Activated T-cell treated with anti-CD3 and anti-CD28 coated beads, Interleukin-2, amount 50 U/mL, for 1 hour (primary cell): ENCODE measurements around the gene PRELID3B.
"Not testable (repeated sequence)": the region's sequence is repeated elsewhere in the genome, so short reads cannot be mapped to it uniquely, and the experiment has no call there.

Experiments used
- DNase-seq: peaks from one replicate; pipeline ENCODE4 v3.0.0-alpha.2; 2020

PRELID3B gene

GRCh38 chr20:59047938-59048680, 5.5 kb upstream of the PRELID3B start:
- DNase-seq, result no peak

- no peak for DNase-seq
These were observed 4.3 kb upstream of the PRELID3B start for GRCh38 chr20:59046862-59047261.

- no peak for DNase-seq
These were observed 2.2 kb upstream of the PRELID3B start for GRCh38 chr20:59044796-59045195.

GRCh38 chr20:59044295-59044694, 1.7 kb upstream of the PRELID3B start:
- no peak for DNase-seq

GRCh38 chr20:59043698-59044097, 1.1 kb upstream of the PRELID3B start:
- DNase-seq, result no peak

GRCh38 chr20:59042796-59043631, 428 bp upstream of the PRELID3B start:
- peak; percentile 95 for DNase-seq

GRCh38 chr20:59041487-59041886, 1.1 kb downstream of the PRELID3B start:
- DNase-seq, result not testable (repeated sequence)

- DNase-seq, result no peak
These were observed 1.9 kb downstream of the PRELID3B start for GRCh38 chr20:59040667-59041066.

- DNase-seq, result no peak
These were observed 3.4 kb downstream of the PRELID3B start for GRCh38 chr20:59039233-59039632.

- DNase-seq, result no peak
These were observed 5.2 kb downstream of the PRELID3B start for GRCh38 chr20:59037386-59037785.

GRCh38 chr20:59035381-59035780, 7.2 kb downstream of the PRELID3B start:
- DNase-seq, result no peak

GRCh38 chr20:59033616-59034165, 8.9 kb downstream of the PRELID3B start:
- DNase-seq, result no peak

- DNase-seq, result no peak
These were observed 9.5 kb downstream of the PRELID3B start for GRCh38 chr20:59033093-59033492.

GRCh38 chr20:59032713-59033059, 9.9 kb downstream of the PRELID3B start:
- no peak for DNase-seq

- peak; percentile 97 for DNase-seq
These were observed 10.4 kb downstream of the PRELID3B start, which contains the start of gene ATP5F1E for GRCh38 chr20:59032023-59032712. ATP5F1E (minus strand) TSS chr20:59032335; CDS start chr20:59032251, 84 bp downstream.

- DNase-seq, result no peak
These were observed 11.0 kb downstream of the PRELID3B start for GRCh38 chr20:59031564-59032022.

- DNase-seq, result no peak
These were observed 11.5 kb downstream of the PRELID3B start for GRCh38 chr20:59030911-59031563.

GRCh38 chr20:59028812-59029211, 13.8 kb downstream of the PRELID3B start:
- no peak for DNase-seq

GRCh38 chr20:59027741-59028320, 14.8 kb downstream of the PRELID3B start:
- DNase-seq, result no peak

GRCh38 chr20:59026904-59027740, 15.5 kb downstream of the PRELID3B start:
- DNase-seq, result no peak

GRCh38 chr20:59025511-59025910, 17.1 kb downstream of the PRELID3B start:
- no peak for DNase-seq
